Fibroblast of lung (primary cell): ENCODE measurements around the gene ROBO1. TPM values are rescaled to one million over a fixed set of nuclear protein-coding genes. Genes with fewer than 3 reads are reported as not detected.

Source experiments
- DNase-seq, 2 donors: peaks; one replicate each; pipeline versions ENCODE4 v3.0.0 to v3.0.0-alpha.2; 2010; ENCODE audit warnings: low read depth in 2 of 2
- H2AFZ ChIP-seq: 2 replicates; pipeline ENCODE4 v1.5.1; 2012; ENCODE audit warnings: low read length, control low read depth, inconsistent platforms
- H3K27ac ChIP-seq: 2 replicates; pipeline ENCODE4 v1.5.1; 2011; ENCODE audit warnings: low read length, control low read depth; ENCODE audit not compliant: insufficient read depth
- H3K27me3 ChIP-seq: 2 replicates; pipeline ENCODE4 v1.5.1; 2011; ENCODE audit warnings: mild to moderate bottlenecking, low read length; ENCODE audit not compliant: control insufficient read depth, insufficient read depth
- H3K36me3 ChIP-seq: 2 replicates; pipeline ENCODE4 v1.5.1; 2011; ENCODE audit warnings: low read length; ENCODE audit not compliant: control insufficient read depth, insufficient read depth
- H3K4me1 ChIP-seq: 2 replicates; pipeline ENCODE4 v1.5.1; 2011; ENCODE audit warnings: low read length; ENCODE audit not compliant: control insufficient read depth, insufficient read depth; ENCODE audit errors: extremely low read depth
- H3K4me2 ChIP-seq: 2 replicates; pipeline ENCODE4 v1.5.1; 2011; ENCODE audit warnings: low read length, control low read depth; ENCODE audit not compliant: insufficient read depth; ENCODE audit errors: extremely low read depth
- H3K4me3 ChIP-seq, 4 experiments: fragments of 200-600 bp in 1 of 4; sonication (generic) in 1 of 4; replicated peaks in 1 of 4; 2 replicates each; pipeline ENCODE4 v1.5.1; 2011 to 2016; ENCODE audit warnings: low read length in 4 of 4, low read depth in 3 of 4, mild to moderate bottlenecking in 3 of 4, control low read depth in 2 of 4, inconsistent platforms in 1 of 4, mixed read lengths in 1 of 4; ENCODE audit not compliant: insufficient read depth in 1 of 4; ENCODE audit errors: control extremely low read depth in 1 of 4
- H3K79me2 ChIP-seq: 2 replicates; pipeline ENCODE4 v1.5.1; 2012; ENCODE audit warnings: mild to moderate bottlenecking, low read length, inconsistent platforms; ENCODE audit not compliant: control insufficient read depth, insufficient read depth
- H3K9ac ChIP-seq: 2 replicates; pipeline ENCODE4 v1.5.1; 2011; ENCODE audit warnings: mild to moderate bottlenecking, low read length, control low read depth; ENCODE audit not compliant: insufficient read depth
- H3K9me3 ChIP-seq: 2 replicates; pipeline ENCODE4 v1.5.1; 2012; ENCODE audit warnings: low read depth, low read length; ENCODE audit not compliant: control insufficient read depth, insufficient read depth
- H4K20me1 ChIP-seq: 2 replicates; pipeline ENCODE4 v1.5.1; 2011; ENCODE audit warnings: low read length; ENCODE audit not compliant: control insufficient read depth, insufficient read depth; ENCODE audit errors: extremely low read depth
- CTCF ChIP-seq, 2 donors: IDR thresholded peaks in 1 of 2; conservative IDR thresholded peaks in 1 of 2; 1 replicate in 1 of 2; 2 replicates in 1 of 2; pipeline ENCODE4 v1.5.1; 2011 to 2012; ENCODE audit warnings: low read length in 2 of 2, control low read depth in 1 of 2, inconsistent platforms in 1 of 2, low read depth in 1 of 2, mild to moderate bottlenecking in 1 of 2
- EZH2 ChIP-seq: IDR thresholded peaks from 2 replicates; pipeline ENCODE4 v1.5.1; 2012; ENCODE audit warnings: low read length, control low read depth, mild to moderate bottlenecking; ENCODE audit errors: missing control alignments
- polyA plus RNA-seq, 2 donors: library from polyadenylated mRNA; depleted of rRNA in 1 of 2; stranded (reverse) in 1 of 2; unstranded in 1 of 2; fragments of >200 nt; gene quantifications; 2 replicates each; pipeline ENCODE4 v1.2.1, GENCODE V29; 2011 to 2012; ENCODE audit warnings: missing spikeins in 1 of 2
- total RNA-seq: library from RNA; depleted of rRNA; stranded (reverse); fragments of >200 nt; gene quantifications from 2 replicates; pipeline ENCODE4 v1.2.1, GENCODE V29; 2014

The ROBO1 gene
- total and polyA plus RNA-seq, 2 donors (not counting 1 experiment from before 2014, with no cell fraction given) = 53.8 to 104 TPM

DNA sequence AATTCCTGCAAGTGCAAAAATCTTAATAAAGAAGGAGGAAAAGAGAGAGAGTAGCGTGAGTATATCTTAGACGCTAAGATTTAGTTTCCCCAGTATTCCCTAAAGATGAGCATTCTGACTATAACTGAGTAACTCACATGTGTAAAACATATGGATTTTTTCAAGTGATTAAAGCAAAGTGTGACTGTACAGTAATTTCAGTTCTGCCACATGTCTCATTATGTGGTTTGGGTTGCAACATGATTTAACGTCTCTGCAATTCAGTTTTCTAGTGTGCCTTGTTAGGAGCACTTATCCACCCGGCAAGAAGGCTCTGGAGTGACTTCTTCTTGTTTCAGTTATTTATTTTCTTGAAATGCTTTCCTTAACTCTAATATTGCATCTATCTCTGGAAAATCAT is 514.1 kb downstream of the ROBO1 start:
- no peaks in the 10 kb centered on the region for H3K79me2 ChIP-seq
- no peak overlapping the region for H3K27ac ChIP-seq
- peaks cover 2% of the 10 kb centered on the region for H3K4me1 ChIP-seq
- no peaks in the 10 kb centered on the region for H3K36me3 ChIP-seq
- no peak overlapping the region for H3K9ac ChIP-seq
- no peak overlapping the region for H3K4me2 ChIP-seq
- DNase-seq = peak; percentile 35 to 43
- no peaks in the 10 kb centered on the region for H4K20me1 ChIP-seq
- H3K27me3 ChIP-seq = no peaks in the 10 kb centered on the region
- no peak overlapping the region for H3K4me3 ChIP-seq
- H3K9me3 ChIP-seq = no peaks in the 10 kb centered on the region
- TF ChIP-seq CTCF (conservative IDR thresholded peaks at IDR 0.05 in 1 of 2, IDR thresholded peaks at IDR 0.05 in 1 of 2; ENCODE audit: low read depth in 1 of 2, low read length in 2 of 2) = no peak
- no peak for TF ChIP-seq EZH2
- H2AFZ ChIP-seq = no peak overlapping the region

DNA sequence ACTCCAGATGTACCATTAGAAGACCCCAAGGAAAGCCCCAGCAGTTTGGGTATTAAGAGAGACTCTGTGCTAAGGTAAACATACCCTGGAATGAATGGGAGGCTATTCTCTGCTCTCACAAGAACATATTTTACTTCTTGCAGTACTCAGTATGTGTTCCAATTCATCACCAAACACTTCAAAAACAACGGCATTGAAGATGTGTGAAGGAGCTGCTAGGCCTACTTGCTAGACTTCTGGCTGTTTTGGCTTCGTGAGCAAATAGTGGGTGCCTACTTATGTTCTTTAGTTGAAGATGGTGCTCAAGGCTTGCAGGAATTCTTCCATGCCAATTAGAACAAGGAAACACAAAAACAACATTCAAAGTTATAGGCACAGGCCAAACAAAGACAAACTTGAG is 514.5 kb downstream of the ROBO1 start:
- Histone ChIP-seq H3K4me3 (no peak overlapping the region), H3K27me3 (no peaks in the 10 kb centered on the region), H3K79me2 (no peaks in the 10 kb centered on the region), H3K36me3 (no peaks in the 10 kb centered on the region), H3K4me2 (no peak overlapping the region), H3K4me1 (peaks cover 2% of the 10 kb centered on the region), H3K27ac (no peak overlapping the region), H3K9ac (no peak overlapping the region), H4K20me1 (no peaks in the 10 kb centered on the region), H2AFZ (peak overlapping the region; percentile 18), H3K9me3 (no peaks in the 10 kb centered on the region)
- TF ChIP-seq EZH2 (no peak), CTCF (conservative IDR thresholded peaks at IDR 0.05 in 1 of 2, IDR thresholded peaks at IDR 0.05 in 1 of 2; ENCODE audit: low read depth in 1 of 2, low read length in 2 of 2) (no peak)
- no peak for DNase-seq

DNA sequence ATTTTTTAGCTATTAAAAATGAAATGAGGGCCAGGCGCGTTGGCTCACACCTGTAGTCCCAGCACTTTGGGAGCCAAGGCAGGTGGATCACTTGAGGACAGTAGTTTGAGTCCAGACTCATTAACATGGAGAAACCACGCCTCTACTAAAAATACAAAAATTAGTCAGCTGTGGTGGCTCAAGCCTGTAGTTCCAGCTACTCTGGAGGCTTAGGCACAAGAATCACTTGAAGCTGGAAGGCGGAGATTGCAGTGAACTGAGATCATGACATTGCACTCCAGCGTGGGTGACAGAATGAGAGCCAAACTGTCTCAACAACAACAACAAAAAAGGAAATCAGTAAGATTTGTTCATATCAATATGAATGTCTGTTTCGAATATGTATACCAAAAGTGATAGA is 517.1 kb downstream of the ROBO1 start:
- Histone ChIP-seq H3K27me3 (no peaks in the 10 kb centered on the region), H3K9ac (no peak overlapping the region), H3K79me2 (no peaks in the 10 kb centered on the region), H3K27ac (no peak overlapping the region), H3K4me2 (no peak overlapping the region), H4K20me1 (no peaks in the 10 kb centered on the region), H3K36me3 (no peaks in the 10 kb centered on the region), H2AFZ (no peak overlapping the region), H3K4me3 (no peak overlapping the region), H3K9me3 (no peaks in the 10 kb centered on the region), H3K4me1 (peaks cover 4% of the 10 kb centered on the region)
- DNase-seq = no peak
- TF ChIP-seq EZH2 (no peak), CTCF (conservative IDR thresholded peaks at IDR 0.05 in 1 of 2, IDR thresholded peaks at IDR 0.05 in 1 of 2; ENCODE audit: low read depth in 1 of 2, low read length in 2 of 2) (no peak)
